KMS-11 (cell line): ENCODE results near the gene KLC1.

Source experiments
- H2AFZ ChIP-seq: fragments of 200-600 bp; sonication (generic); 2 replicates; pipeline ENCODE4 v1.6.1; 2016; ENCODE audit warnings: antibody characterized with exemption, mixed run types, low read depth
- H3K27ac ChIP-seq: fragments of 200-600 bp; sonication (generic); 2 replicates; pipeline ENCODE4 v1.6.1; 2016; ENCODE audit warnings: mild to moderate bottlenecking, mixed run types
- H3K27me3 ChIP-seq: fragments of 200-600 bp; sonication (generic); 2 replicates; pipeline ENCODE4 v1.6.1; 2017; ENCODE audit warnings: mild to moderate bottlenecking, low read depth, mixed run types, moderate library complexity; ENCODE audit not compliant: insufficient read depth
- H3K36me3 ChIP-seq: fragments of 200-600 bp; sonication (generic); 2 replicates; pipeline ENCODE4 v1.6.1; 2017; ENCODE audit warnings: mild to moderate bottlenecking, mixed run types; ENCODE audit not compliant: insufficient read depth
- H3K4me1 ChIP-seq: fragments of 200-600 bp; sonication (generic); 2 replicates; pipeline ENCODE4 v1.6.1; 2016; ENCODE audit warnings: mild to moderate bottlenecking, low read depth, mixed run types; ENCODE audit not compliant: poor library complexity, severe bottlenecking
- H3K4me2 ChIP-seq: fragments of 200-600 bp; sonication (generic); 2 replicates; pipeline ENCODE4 v1.7.0; 2016; ENCODE audit warnings: mild to moderate bottlenecking, mixed run types
- H3K4me3 ChIP-seq: fragments of 200-600 bp; sonication (generic); IDR thresholded peaks from 2 replicates; pipeline ENCODE4 v1.6.1; 2017; ENCODE audit warnings: low read depth, low read length, mixed read lengths; ENCODE audit not compliant: insufficient read depth
- H3K79me2 ChIP-seq: fragments of 200-600 bp; sonication (generic); 2 replicates; pipeline ENCODE4 v1.6.1; 2016; ENCODE audit warnings: low read depth, mixed run types; ENCODE audit not compliant: insufficient read depth
- H3K9ac ChIP-seq: fragments of 200-600 bp; sonication (generic); 2 replicates; pipeline ENCODE4 v1.6.1; 2016; ENCODE audit warnings: mild to moderate bottlenecking, mixed run types
- H4K20me1 ChIP-seq: fragments of 200-600 bp; sonication (generic); 2 replicates; pipeline ENCODE4 v1.6.1; 2016; ENCODE audit warnings: mild to moderate bottlenecking, mixed run types; ENCODE audit not compliant: insufficient read depth
- TF ChIP-seq, protein P1 (sequence below): fragments of 200-600 bp; sonication (generic); conservative IDR thresholded peaks from 2 replicates; pipeline ENCODE4 v1.6.1; 2017; ENCODE audit warnings: low read depth, mild to moderate bottlenecking, antibody characterized with exemption, low read length, moderate library complexity, mixed read lengths

KLC1 gene

DNA sequence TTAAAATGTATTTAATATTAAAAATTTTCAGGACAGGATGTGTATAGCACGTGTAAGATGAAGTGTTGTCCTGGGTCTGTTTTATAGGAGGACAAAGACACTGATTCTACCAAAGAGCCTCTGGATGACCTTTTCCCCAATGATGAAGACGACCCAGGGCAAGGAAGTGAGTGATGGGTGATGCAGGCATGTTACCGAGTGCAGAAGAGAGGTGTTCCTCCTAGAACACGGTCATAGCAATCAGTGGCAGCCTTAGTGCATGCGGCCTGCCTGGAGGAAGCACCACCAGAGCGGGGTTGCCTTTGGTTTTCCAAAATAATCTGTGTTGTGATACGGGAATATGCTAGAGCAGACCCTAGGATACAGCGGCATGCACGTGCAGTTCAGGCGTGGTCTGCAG, 33.0 kb downstream of the KLC1 start:
- Histone ChIP-seq H3K9ac (no peak overlapping the region), H3K36me3 (no peaks in the 10 kb centered on the region; the same call in 1 of the 2 replicates), H3K27me3 (no peaks in the 10 kb centered on the region), H3K4me3 (no peak overlapping the region), H3K4me1 (no peaks in the 10 kb centered on the region), H2AFZ (no peak overlapping the region), H3K4me2 (no peak overlapping the region), H3K27ac (no peak overlapping the region), H4K20me1 (no peaks in the 10 kb centered on the region), H3K79me2 (no peaks in the 10 kb centered on the region)
- TF ChIP-seq, protein P1, sequence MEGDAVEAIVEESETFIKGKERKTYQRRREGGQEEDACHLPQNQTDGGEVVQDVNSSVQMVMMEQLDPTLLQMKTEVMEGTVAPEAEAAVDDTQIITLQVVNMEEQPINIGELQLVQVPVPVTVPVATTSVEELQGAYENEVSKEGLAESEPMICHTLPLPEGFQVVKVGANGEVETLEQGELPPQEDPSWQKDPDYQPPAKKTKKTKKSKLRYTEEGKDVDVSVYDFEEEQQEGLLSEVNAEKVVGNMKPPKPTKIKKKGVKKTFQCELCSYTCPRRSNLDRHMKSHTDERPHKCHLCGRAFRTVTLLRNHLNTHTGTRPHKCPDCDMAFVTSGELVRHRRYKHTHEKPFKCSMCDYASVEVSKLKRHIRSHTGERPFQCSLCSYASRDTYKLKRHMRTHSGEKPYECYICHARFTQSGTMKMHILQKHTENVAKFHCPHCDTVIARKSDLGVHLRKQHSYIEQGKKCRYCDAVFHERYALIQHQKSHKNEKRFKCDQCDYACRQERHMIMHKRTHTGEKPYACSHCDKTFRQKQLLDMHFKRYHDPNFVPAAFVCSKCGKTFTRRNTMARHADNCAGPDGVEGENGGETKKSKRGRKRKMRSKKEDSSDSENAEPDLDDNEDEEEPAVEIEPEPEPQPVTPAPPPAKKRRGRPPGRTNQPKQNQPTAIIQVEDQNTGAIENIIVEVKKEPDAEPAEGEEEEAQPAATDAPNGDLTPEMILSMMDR = no peak

DNA sequence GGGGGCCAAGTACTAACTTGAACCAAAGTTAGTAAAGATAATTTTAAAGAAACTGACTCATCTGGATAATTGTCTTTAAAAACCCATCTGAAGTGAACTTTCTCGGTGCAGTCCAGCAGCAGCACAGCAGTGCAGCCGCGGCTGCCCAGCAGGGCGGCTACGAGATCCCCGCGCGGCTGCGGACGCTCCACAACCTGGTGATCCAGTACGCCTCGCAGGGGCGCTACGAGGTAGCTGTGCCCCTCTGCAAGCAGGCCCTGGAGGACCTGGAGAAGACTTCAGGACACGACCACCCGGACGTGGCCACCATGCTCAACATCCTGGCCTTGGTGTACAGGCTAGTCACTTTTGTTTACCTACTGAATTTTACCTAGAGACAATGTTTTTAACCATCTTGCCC, 33.6 kb downstream of the KLC1 start:
- Histone ChIP-seq H3K27me3 (no peaks in the 10 kb centered on the region), H3K9ac (no peak overlapping the region), H3K36me3 (no peaks in the 10 kb centered on the region; the same call in 1 of the 2 replicates), H3K4me1 (no peaks in the 10 kb centered on the region), H3K27ac (no peak overlapping the region), H3K4me2 (no peak overlapping the region), H4K20me1 (no peaks in the 10 kb centered on the region), H2AFZ (no peak overlapping the region), H3K4me3 (no peak overlapping the region), H3K79me2 (no peaks in the 10 kb centered on the region)
- TF ChIP-seq, protein P1 = no peak

DNA sequence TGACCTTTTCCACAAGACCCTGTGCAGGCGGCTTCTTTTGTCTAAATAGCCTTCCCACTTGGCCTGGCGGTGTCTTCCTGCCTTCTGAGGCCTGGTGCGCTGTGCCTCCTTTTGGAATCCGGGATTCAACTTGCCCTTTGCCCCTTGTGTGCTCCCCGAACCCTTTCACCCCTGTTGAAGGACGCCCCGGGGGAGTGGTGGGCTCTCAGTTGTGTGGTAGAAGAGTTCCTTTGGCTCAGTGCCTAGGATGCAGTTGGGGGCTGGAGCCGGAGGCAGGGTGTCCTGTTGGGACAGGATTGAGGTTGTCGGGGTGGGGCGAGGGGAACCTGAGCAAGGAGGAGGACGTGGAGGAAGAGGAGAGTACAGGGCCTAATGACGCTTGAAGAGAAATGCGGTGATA, 34.5 kb downstream of the KLC1 start:
- no peaks in the 10 kb centered on the region for H4K20me1 ChIP-seq
- H3K4me3 ChIP-seq = no peak overlapping the region
- no peak overlapping the region for H3K27ac ChIP-seq
- no peak overlapping the region for H3K9ac ChIP-seq
- H2AFZ ChIP-seq = no peak overlapping the region
- no peak overlapping the region for H3K4me2 ChIP-seq
- no peaks in the 10 kb centered on the region; the same call in 1 of the 2 replicates for H3K36me3 ChIP-seq
- TF ChIP-seq, protein P1 = no peak
- H3K79me2 ChIP-seq = no peaks in the 10 kb centered on the region
- H3K27me3 ChIP-seq = no peaks in the 10 kb centered on the region
- H3K4me1 ChIP-seq = no peaks in the 10 kb centered on the region

DNA sequence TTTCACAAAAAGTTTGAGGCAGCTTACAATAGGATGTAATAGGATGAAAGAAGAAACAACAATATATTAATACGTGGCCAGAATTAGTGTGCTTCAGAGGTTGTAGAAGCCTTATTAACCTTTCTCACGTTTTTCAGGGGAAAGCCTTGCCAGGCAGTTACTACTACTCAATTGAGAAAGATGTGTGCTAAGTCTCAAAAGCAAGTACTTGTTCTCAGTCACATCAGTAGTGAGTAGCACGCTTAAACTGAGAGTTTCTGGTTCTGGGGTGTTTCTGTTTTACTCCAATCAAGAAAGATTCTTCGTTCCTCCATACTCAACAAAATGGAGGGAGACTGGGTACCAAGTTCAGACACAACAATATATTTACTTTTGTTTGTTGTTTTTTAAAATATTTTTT, 38.7 kb downstream of the KLC1 start:
- Histone ChIP-seq H3K36me3 (no peaks in the 10 kb centered on the region), H2AFZ (no peak overlapping the region), H4K20me1 (no peaks in the 10 kb centered on the region), H3K27ac (no peak overlapping the region), H3K9ac (no peak overlapping the region), H3K4me2 (no peak overlapping the region), H3K4me3 (no peak overlapping the region), H3K4me1 (no peaks in the 10 kb centered on the region), H3K79me2 (no peaks in the 10 kb centered on the region), H3K27me3 (no peaks in the 10 kb centered on the region)
- TF ChIP-seq, protein P1 = no peak
